GM10266 (cell line): ENCODE results near the gene CSNK1A1.

Source experiments
- DNase-seq: peaks from one replicate; pipeline ENCODE4 v3.0.0; 2012; ENCODE audit errors: extremely low spot score
- TF ChIP-seq, protein P1 (sequence below): IDR thresholded peaks from 2 replicates; pipeline ENCODE4 v1.5.1; 2012; ENCODE audit warnings: mild to moderate bottlenecking, low read depth; ENCODE audit not compliant: control insufficient read depth, insufficient read depth; ENCODE audit errors: missing control alignments

The CSNK1A1 gene

DNA sequence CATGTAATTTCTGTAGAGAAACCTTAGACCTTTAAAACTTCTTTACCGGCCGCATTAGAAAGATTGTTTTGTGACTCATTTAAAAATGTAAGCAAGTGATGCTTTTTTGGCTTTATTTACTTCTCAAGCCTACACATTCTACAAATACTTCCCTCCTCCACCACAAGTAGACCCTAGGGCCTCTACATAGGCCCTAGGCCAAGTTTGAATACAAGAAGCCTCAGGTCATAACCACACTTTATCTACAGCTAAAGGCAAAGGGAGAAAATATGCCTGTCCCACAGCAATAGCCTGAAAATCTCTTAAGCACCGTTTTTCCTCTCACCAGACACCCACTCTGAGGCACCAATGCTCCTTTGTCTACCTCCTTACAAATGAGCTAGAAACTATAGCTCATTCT is 53.9 kb downstream of the CSNK1A1 start:
- TF ChIP-seq, protein P1, sequence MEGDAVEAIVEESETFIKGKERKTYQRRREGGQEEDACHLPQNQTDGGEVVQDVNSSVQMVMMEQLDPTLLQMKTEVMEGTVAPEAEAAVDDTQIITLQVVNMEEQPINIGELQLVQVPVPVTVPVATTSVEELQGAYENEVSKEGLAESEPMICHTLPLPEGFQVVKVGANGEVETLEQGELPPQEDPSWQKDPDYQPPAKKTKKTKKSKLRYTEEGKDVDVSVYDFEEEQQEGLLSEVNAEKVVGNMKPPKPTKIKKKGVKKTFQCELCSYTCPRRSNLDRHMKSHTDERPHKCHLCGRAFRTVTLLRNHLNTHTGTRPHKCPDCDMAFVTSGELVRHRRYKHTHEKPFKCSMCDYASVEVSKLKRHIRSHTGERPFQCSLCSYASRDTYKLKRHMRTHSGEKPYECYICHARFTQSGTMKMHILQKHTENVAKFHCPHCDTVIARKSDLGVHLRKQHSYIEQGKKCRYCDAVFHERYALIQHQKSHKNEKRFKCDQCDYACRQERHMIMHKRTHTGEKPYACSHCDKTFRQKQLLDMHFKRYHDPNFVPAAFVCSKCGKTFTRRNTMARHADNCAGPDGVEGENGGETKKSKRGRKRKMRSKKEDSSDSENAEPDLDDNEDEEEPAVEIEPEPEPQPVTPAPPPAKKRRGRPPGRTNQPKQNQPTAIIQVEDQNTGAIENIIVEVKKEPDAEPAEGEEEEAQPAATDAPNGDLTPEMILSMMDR: no peak
- DNase-seq: no peak

DNA sequence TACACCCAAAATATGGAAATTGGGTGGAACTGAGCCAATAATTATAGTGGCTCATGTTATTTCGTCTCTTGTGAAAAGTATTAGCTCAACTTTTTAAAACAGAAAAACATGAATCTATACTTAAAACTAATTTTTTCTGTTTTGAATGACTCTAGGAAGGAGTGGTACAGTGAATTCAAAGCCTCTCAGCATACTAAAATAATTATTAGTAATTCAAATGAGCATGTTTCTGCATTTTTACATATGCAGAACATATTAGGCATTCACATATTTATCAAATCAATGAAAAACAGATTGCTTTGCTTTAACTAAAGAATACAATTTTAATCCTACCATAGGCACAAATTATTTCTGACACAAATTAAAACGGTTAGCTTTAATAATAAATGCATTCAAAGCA is 54.3 kb downstream of the CSNK1A1 start:
- no peak for DNase-seq
- TF ChIP-seq, protein P1: no peak

DNA sequence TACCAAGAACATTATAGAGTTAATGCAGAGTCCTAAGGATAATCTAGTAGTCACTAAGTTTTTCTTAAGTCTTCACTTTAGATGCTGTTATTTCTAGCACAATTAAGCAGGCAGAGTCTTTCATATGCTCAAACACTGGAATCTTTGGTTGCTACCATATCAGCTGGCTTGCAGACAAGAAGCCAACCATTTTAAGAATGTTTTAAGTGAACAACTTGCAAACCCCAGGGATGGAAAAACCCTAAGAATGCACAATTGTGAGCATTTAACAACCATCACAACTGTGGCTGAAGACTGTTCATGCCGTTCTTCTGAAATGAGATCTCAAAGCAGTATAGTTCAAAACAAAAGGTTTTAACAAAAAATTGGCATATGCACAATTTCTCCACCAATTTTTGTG is 55.1 kb downstream of the CSNK1A1 start:
- no peak for DNase-seq
- TF ChIP-seq, protein P1: no peak

DNA sequence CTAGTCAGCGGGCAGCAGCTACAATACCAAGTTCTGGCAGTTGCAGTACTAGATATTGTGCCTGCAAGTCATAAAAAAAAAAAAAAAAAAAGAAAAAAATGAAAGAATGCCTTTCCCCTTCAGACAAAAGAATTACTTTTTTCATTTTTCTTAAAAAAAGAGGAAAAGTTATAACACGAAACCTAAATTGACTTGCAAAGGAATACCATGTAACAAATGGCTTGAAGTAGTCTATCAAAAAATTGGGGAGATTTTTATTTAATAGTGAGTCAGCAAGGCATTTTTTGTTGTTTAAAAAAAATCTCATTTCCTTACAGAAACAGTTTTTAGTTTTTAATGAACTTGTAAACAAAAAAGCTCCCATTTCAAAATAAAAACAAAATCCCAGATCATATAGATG is 55.6 kb downstream of the CSNK1A1 start:
- TF ChIP-seq, protein P1: no peak
- DNase-seq: no peak

DNA sequence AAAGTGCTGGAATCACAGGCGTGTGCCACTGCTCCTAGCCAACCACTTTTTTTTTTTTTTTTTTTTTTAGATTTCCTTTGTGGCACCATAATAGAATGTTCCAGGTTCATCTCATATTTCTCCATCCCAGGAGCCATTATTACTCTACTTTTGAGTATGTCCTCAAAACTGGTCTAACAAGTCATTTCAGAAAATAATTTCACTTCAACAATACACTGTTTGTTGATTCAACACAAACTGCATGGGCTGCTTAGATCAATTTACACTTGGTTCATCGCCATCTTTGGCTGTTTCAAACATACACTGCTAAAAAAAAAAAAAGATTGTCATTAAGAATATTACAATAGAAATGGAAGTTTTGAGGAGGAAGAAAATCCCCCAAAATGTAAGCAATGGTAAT is 57.9 kb downstream of the CSNK1A1 start:
- DNase-seq: no peak

DNA sequence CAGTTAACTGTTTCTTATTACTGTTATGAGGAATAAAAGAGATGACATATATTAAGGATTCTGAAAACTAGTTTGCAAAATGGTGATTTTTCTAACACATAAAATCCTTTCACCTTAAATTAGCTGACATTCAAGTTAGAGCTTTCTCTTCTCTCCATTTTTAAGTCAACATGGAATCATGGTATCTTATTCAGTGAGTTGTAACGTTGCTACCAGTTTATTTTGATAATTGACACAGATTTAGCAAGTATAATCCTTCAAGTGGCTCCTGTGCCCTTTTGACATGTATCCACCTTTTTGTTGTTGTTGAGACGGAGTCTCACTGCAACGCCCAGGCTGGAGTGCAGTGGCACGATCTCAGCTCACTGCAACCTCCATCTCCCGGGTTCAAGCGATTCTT is 58.5 kb downstream of the CSNK1A1 start:
- DNase-seq: no peak
- TF ChIP-seq, protein P1: no peak

More for the DNA sequence above, 57.9 kb downstream of the CSNK1A1 start:
- TF ChIP-seq, protein P1: no peak

DNA sequence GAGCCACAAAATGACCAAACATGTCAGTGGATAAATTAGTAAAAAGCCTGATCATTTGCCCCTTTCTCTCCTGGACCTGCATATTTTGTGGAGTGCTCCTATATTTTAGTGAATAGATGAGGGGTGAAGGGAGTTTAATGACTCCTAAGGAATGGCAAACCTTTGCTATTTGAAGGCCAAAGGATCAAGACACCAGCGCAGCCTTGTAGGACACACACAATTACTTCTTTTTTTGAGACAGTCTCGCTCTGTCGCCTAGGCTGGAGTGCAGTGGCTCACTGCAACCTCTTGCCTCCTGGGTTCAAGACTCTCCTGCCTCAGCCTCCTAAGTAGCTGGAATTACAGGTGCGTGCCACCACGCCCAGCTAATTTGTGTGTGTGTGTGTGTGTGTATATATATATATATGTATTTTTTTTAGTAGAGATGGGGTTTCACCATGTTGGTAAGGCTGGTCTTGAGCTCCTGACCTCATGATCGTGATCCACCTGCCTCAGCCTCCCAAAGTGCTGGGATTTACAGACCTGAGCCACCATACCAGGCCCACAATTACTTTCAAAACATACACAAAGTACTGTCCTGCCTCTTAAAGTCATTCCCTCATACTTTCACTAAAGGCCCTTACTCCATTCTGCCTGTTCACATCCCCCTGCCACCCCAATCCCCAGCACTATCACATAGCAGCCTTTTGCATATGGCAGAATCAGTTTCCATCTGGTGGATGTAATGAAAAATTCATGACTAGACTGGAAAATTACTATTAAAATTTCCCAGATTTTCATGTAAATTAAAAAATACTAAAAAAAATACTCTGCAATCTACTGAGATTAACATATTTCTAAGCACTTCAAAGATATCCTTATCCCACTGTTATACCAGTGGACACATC is 60.4 kb downstream of the CSNK1A1 start:
- DNase-seq: no peak
- TF ChIP-seq, protein P1: no peak
